A549 (cell line): ENCODE results near the gene SLC45A1. TPM values are rescaled to one million over a fixed set of nuclear protein-coding genes. Genes with fewer than 3 reads are reported as not detected.

Source experiments
- ATAC-seq, 2 experiments: fragments of 200-7000 bp in 1 of 2; fragments of >200 bp in 1 of 2; cut with Nextera tagmentation in 1 of 2; cut with Tn5 transposase in 1 of 2; 3 replicates each; pipeline versions ENCODE4 v1.8.0 to v1.9.1; 2018 to 2020; ENCODE audit warnings: mild to moderate bottlenecking in 1 of 2, moderate library complexity in 1 of 2
- CTCF ChIA-PET: fragments of 300-600 bp; sonication (Branson Sonifier 250); formaldehyde crosslinking; extraction: SDS; loops from one replicate; lab custom pipeline; 2021; ENCODE audit warnings: antibody characterized with exemption, inconsistent platforms; lab: Yijun Ruan, JAX
- POLR2A ChIA-PET: fragments of 350-600 bp; formaldehyde crosslinking; extraction: SDS; loops from one replicate; lab custom pipeline; 2021; ENCODE audit warnings: antibody characterized with exemption, inconsistent platforms; lab: Yijun Ruan, JAX
- DNase-seq, 2 experiments: peaks; one replicate each; pipeline versions ENCODE4 v3.0.0 to v3.0.0-alpha.2; 2011 to 2016; ENCODE audit warnings: low read depth in 1 of 2, low spot score in 1 of 2
- FAIRE-seq: peaks from 2 replicates; lab custom pipeline; 2011; peaks lifted over from hg19 to GRCh38; lab: Jason Lieb, UNC
- H3K27ac ChIP-seq, 2 experiments: fragments of >200 bp; sonication (Bioruptor Twin); formaldehyde crosslinking; 3 replicates each; pipeline ENCODE4 v1.5.1; 2016 to 2017
- H3K4me1 ChIP-seq: fragments of >200 bp; sonication (Bioruptor Twin); formaldehyde crosslinking; 3 replicates; pipeline ENCODE4 v1.6.1; 2016
- H3K4me2 ChIP-seq: fragments of >200 bp; sonication (Bioruptor Twin); formaldehyde crosslinking; 3 replicates; pipeline ENCODE4 v1.6.1; 2016
- H3K4me3 ChIP-seq: fragments of >200 bp; sonication (Bioruptor Twin); formaldehyde crosslinking; 3 replicates; pipeline ENCODE4 v1.5.1; 2016
- H3K9me3 ChIP-seq: fragments of >200 bp; sonication (Bioruptor Twin); formaldehyde crosslinking; 3 replicates; pipeline ENCODE4 v1.6.1; 2016
- CBX2 ChIP-seq: fragments of 200-600 bp; sonication (generic); IDR thresholded peaks from 2 replicates; pipeline ENCODE4 v1.6.1; 2016; ENCODE audit warnings: low read depth, mild to moderate bottlenecking, borderline replicate concordance
- CBX8 ChIP-seq: fragments of 200-600 bp; sonication (generic); IDR thresholded peaks from 2 replicates; pipeline ENCODE4 v1.6.1; 2016
- ELK1 ChIP-seq: fragments of 150-350 bp; IDR thresholded peaks from 2 replicates; pipeline ENCODE4 v1.6.1; 2014; ENCODE audit warnings: low read depth, mild to moderate bottlenecking, low read length
- EP300 ChIP-seq, 2 experiments: fragments of >200 bp; sonication (Bioruptor Twin); formaldehyde crosslinking; IDR thresholded peaks; 2 replicates in 1 of 2; 3 replicates in 1 of 2; pipeline ENCODE4 v1.6.1; 2016 to 2017
- FOSB ChIP-seq: fragments of 250-450 bp; sonication (Bioruptor Pico); IDR thresholded peaks from 2 replicates; pipeline ENCODE4 v1.5.0; 2020; ENCODE audit warnings: mild to moderate bottlenecking, moderate library complexity
- FOSL2 ChIP-seq, 2 experiments: fragments of 450-650 bp in 1 of 2; fragments of >200 bp in 1 of 2; sonication (Bioruptor Twin) in 1 of 2; formaldehyde crosslinking; IDR thresholded peaks; 2 replicates each; pipeline versions ENCODE4 v1.5.0 to v1.6.1; 2016 to 2020; ENCODE audit warnings: mild to moderate bottlenecking in 1 of 2, moderate library complexity in 1 of 2
- MAX ChIP-seq: IDR thresholded peaks from 2 replicates; pipeline ENCODE4 v1.6.1; 2012
- NR3C1 ChIP-seq: fragments of >200 bp; sonication (Bioruptor Twin); formaldehyde crosslinking; IDR thresholded peaks from 3 replicates; pipeline ENCODE4 v1.6.1; 2017
- RARB ChIP-seq: fragments of 250-450 bp; sonication (Bioruptor Pico); IDR thresholded peaks from 2 replicates; pipeline ENCODE4 v1.8.0; 2021; ENCODE audit warnings: mild to moderate bottlenecking, moderate library complexity
- RCOR1 ChIP-seq: fragments of 150-350 bp; IDR thresholded peaks from 2 replicates; pipeline ENCODE4 v1.6.1; 2014; ENCODE audit warnings: antibody characterized with exemption, low read length, low read depth
- RFX5 ChIP-seq: fragments of 450-650 bp; IDR thresholded peaks from 2 replicates; pipeline ENCODE4 v1.7.1; 2014; ENCODE audit warnings: antibody characterized with exemption, mild to moderate bottlenecking, moderate library complexity
- RNF2 ChIP-seq: fragments of 200-600 bp; sonication (generic); IDR thresholded peaks from 2 replicates; pipeline ENCODE4 v1.6.1; 2016; ENCODE audit warnings: low read depth, mild to moderate bottlenecking, antibody characterized with exemption, moderate library complexity, borderline replicate concordance
- SMC3 ChIP-seq: fragments of >200 bp; sonication (Bioruptor Twin); formaldehyde crosslinking; IDR thresholded peaks from 3 replicates; pipeline ENCODE4 v1.6.1; 2018; ENCODE audit warnings: inconsistent platforms
- TP53 ChIP-seq: fragments of 250-450 bp; sonication (Bioruptor Pico); IDR thresholded peaks from 2 replicates; pipeline ENCODE4 v1.5.0; 2021; ENCODE audit warnings: mild to moderate bottlenecking, moderate library complexity
- ZC3H11A ChIP-seq: fragments of 450-650 bp; IDR thresholded peaks from 2 replicates; pipeline ENCODE4 v1.6.1; 2014; ENCODE audit warnings: antibody characterized with exemption, mild to moderate bottlenecking
- WGBS: methylation state at CpG from one replicate; pipeline ENCODE4 v1.1.6; 2017; ENCODE audit errors: missing lambda C conversion rate; 5-methylcytosine and 5-hydroxymethylcytosine counted together
- polyA plus RNA-seq, 4 experiments: library from polyadenylated mRNA; depleted of rRNA in 3 of 4; stranded (reverse); fragments of >200 nt; fragmentation: RNase III in 1 of 4; extraction: RNeasy Plus Mini Kit Qiagen cat#74134 plus additional on column Dnase treatment in 1 of 4; gene quantifications; 2 replicates in 3 of 4; 3 replicates in 1 of 4; pipeline ENCODE4 v1.2.3, GENCODE V29; 2011 to 2017
- TF ChIP-seq, protein P1 (sequence below): fragments of >200 bp; sonication (Bioruptor Twin); formaldehyde crosslinking; IDR thresholded peaks from 2 replicates; pipeline ENCODE4 v1.6.1; 2016
- TF ChIP-seq, protein P2 (sequence below): fragments of 250-450 bp; sonication (Bioruptor Pico); IDR thresholded peaks from 2 replicates; pipeline ENCODE4 v1.5.0; 2021; ENCODE audit warnings: mild to moderate bottlenecking, moderate library complexity, borderline replicate concordance
- TF ChIP-seq, protein P3 (sequence below): fragments of 450-650 bp; IDR thresholded peaks from 2 replicates; pipeline ENCODE4 v1.6.1; 2014; ENCODE audit warnings: antibody characterized with exemption
- TF ChIP-seq, protein P4 (sequence below): IDR thresholded peaks from 2 replicates; pipeline ENCODE4 v1.6.1; 2012

Gene SLC45A1
- polyA plus RNA-seq, 2 of the 4 experiments (the other 2 are of a cell fraction), result 1.6 to 1.8 TPM

- no peak for TF ChIP-seq FOSB
- TF ChIP-seq, protein P1, sequence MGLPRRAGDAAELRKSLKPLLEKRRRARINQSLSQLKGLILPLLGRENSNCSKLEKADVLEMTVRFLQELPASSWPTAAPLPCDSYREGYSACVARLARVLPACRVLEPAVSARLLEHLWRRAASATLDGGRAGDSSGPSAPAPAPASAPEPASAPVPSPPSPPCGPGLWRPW, result no peak
- TF ChIP-seq RFX5, result no peak
- TF ChIP-seq ZC3H11A, result no peak
- no peak for TF ChIP-seq EP300 (IDR thresholded peaks at IDR 0.05)
- TF ChIP-seq, protein P2, sequence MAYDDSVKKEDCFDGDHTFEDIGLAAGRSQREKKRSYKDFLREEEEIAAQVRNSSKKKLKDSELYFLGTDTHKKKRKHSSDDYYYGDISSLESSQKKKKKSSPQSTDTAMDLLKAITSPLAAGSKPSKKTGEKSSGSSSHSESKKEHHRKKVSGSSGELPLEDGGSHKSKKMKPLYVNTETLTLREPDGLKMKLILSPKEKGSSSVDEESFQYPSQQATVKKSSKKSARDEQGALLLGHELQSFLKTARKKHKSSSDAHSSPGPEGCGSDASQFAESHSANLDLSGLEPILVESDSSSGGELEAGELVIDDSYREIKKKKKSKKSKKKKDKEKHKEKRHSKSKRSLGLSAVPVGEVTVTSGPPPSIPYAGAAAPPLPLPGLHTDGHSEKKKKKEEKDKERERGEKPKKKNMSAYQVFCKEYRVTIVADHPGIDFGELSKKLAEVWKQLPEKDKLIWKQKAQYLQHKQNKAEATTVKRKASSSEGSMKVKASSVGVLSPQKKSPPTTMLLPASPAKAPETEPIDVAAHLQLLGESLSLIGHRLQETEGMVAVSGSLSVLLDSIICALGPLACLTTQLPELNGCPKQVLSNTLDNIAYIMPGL, result no peak
- TF ChIP-seq, protein P3, sequence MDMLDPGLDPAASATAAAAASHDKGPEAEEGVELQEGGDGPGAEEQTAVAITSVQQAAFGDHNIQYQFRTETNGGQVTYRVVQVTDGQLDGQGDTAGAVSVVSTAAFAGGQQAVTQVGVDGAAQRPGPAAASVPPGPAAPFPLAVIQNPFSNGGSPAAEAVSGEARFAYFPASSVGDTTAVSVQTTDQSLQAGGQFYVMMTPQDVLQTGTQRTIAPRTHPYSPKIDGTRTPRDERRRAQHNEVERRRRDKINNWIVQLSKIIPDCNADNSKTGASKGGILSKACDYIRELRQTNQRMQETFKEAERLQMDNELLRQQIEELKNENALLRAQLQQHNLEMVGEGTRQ, result no peak
- TF ChIP-seq RCOR1, result no peak
- no peak for TF ChIP-seq MAX
- TF ChIP-seq SMC3, result no peak
- TF ChIP-seq CBX8, result no peak
- TF ChIP-seq TP53 (CRISPR knock-in tag), result no peak
- TF ChIP-seq, protein P4, sequence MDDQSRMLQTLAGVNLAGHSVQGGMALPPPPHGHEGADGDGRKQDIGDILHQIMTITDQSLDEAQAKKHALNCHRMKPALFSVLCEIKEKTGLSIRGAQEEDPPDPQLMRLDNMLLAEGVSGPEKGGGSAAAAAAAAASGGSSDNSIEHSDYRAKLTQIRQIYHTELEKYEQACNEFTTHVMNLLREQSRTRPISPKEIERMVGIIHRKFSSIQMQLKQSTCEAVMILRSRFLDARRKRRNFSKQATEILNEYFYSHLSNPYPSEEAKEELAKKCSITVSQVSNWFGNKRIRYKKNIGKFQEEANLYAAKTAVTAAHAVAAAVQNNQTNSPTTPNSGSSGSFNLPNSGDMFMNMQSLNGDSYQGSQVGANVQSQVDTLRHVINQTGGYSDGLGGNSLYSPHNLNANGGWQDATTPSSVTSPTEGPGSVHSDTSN, result no peak
- no peak for TF ChIP-seq CBX2
- TF ChIP-seq, all 56 proteins: peak for 0
- Histone ChIP-seq H3K27ac (peak overlapping the region in 1 of 2 experiments; percentile 73; a peak in 1 of 6 replicates), H3K4me1 (peaks cover 11% of the 10 kb centered on the region; the same call in 2 of the 3 replicates), H3K9me3 (no peaks in the 10 kb centered on the region), H3K4me2 (no peak overlapping the region), H3K4me3 (no peak overlapping the region)
- DNase-seq (no peak), FAIRE-seq (no peak), ATAC-seq (no peak)
- ChIA-PET POLR2A (no interaction called here), CTCF (interaction anchor here (0.6 to 7.8 kb wide), 16 partner anchors 9 to 682 kb away, joined by 3 to 76 read pairs (median 8); no protein-coding TSS in a partner anchor)
- WGBS, result 83% methylated on average over 9 of the region's 14 CpGs
Measured at GRCh38 chr1:8349961-8350360, 32.0 kb downstream of the SLC45A1 start.

DNA sequence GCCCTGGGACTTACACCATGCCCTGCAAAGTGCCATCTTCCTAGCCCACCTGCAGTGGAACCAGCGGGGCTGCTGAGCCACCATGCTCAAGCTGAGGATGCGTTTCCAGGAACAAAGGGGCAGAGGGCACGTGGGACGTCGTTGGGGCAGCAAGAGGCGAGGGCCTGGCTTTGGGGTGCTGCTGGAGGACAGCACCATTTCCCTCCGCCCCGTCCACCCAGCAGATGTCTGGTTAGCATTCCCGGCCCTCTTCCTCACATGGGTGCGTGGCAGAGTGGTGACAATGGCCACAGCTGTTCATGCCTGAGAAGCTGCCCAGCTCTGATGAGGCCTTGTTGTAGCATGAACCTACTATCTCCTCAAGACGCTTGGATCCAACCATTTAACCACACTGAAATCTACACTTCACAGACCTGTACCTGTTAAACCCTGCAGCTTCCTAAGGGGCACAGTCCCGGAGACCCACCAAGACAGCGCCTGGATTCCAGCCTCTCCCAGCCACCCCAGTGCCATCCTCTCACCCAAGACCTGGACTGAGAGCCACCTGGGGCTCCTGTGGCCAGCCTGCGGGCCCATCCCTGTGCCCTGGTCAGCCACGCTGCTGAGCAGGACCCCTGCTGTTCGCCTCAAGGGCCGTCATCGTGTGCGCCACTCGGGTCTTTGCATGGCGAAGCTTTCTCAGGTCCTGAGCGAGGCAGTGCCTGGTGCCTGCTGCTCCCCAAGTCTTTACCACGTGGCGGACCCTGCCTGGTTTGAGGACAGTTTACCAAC lies 33.2 kb downstream of the SLC45A1 start:
- Histone ChIP-seq H3K4me2 (no peak overlapping the region), H3K9me3 (no peaks in the 10 kb centered on the region), H3K4me1 (peaks cover 11% of the 10 kb centered on the region; the same call in 2 of the 3 replicates), H3K4me3 (no peak overlapping the region), H3K27ac (peak overlapping the region in 1 of 2 experiments; percentile 41; a peak in 1 of 6 replicates)
- CTCF ChIA-PET, result interaction anchor here (0.6 to 7.8 kb wide), 16 partner anchors 8 to 683 kb away, joined by 3 to 76 read pairs (median 4); no protein-coding TSS in a partner anchor
- FAIRE-seq (no peak), ATAC-seq (no peak), DNase-seq (no peak)
- 98% methylated on average over 10 of the region's 24 CpGs for WGBS
- no peak for TF ChIP-seq CBX2
- TF ChIP-seq NR3C1, result no peak
- no peak for TF ChIP-seq RARB (CRISPR knock-in tag)
- no peak for TF ChIP-seq ELK1
- no peak for TF ChIP-seq FOSL2 (IDR thresholded peaks at IDR 0.05)
- TF ChIP-seq FOSL2 (CRISPR knock-in tag; IDR thresholded peaks at IDR 0.05), result no peak
- TF ChIP-seq RNF2, result no peak
- POLR2A ChIA-PET, result no interaction called here
